GM12878 (cell line): ENCODE results near the gene ADAMTSL5. TPM values are rescaled to one million over a fixed set of nuclear protein-coding genes. Genes with fewer than 3 reads are reported as not detected.

ENCODE experiments used
- ATAC-seq: fragments of 200-7000 bp; cut with Tn5 transposase; 3 replicates; pipeline ENCODE4 v1.9.1; 2020; ENCODE audit warnings: mild to moderate bottlenecking, moderate library complexity
- BruUV-seq: library from RNA; stranded (reverse); fragments of 400-500 nt; replicated peaks from 2 replicates; lab custom pipeline; 2021; lab: Mats Ljungman, UMichigan
- CTCF ChIA-PET: fragments of 300-600 bp; sonication (Branson Sonifier 250); formaldehyde crosslinking; extraction: SDS; loops from one replicate; lab custom pipeline; 2021; ENCODE audit warnings: inconsistent platforms; lab: Yijun Ruan, JAX
- POLR2A ChIA-PET: fragments of 350-600 bp; formaldehyde crosslinking; extraction: SDS; loops from one replicate; lab custom pipeline; 2021; ENCODE audit warnings: inconsistent platforms; lab: Charles Lee
- RAD21 ChIA-PET: fragments of 300-600 bp; sonication (Branson Sonifier 250); formaldehyde crosslinking; loops from one replicate; lab custom pipeline; 2023; ENCODE audit warnings: antibody characterized with exemption; ENCODE audit not compliant: unreplicated experiment; lab: Charles Lee
- SMC1A ChIA-PET: fragments of 300-600 bp; sonication (Branson Sonifier 250); formaldehyde crosslinking; loops from one replicate; lab custom pipeline; 2023; ENCODE audit not compliant: unreplicated experiment, uncharacterized antibody; lab: Charles Lee
- DNase-seq: peaks from one replicate; pipeline ENCODE4 v3.0.0-alpha.2; 2011; ENCODE audit warnings: low read depth, low spot score
- FAIRE-seq: peaks from 3 replicates; lab custom pipeline; 2011; peaks lifted over from hg19 to GRCh38; lab: Jason Lieb, UNC
- H2AFZ ChIP-seq: 2 replicates; pipeline ENCODE4 v1.6.0; 2011; ENCODE audit warnings: low read depth, low read length, control low read depth; ENCODE audit not compliant: control insufficient read depth
- H3K27ac ChIP-seq: 2 replicates; pipeline ENCODE4 v1.5.1; 2011; ENCODE audit warnings: control low read depth; ENCODE audit not compliant: control insufficient read depth, insufficient read depth
- H3K27me3 ChIP-seq, 2 experiments: replicated peaks in 1 of 2; 2 replicates each; pipeline versions ENCODE4 v1.6.0 to v1.6.1; 2011; ENCODE audit warnings: low read length in 1 of 2; ENCODE audit not compliant: control insufficient read depth in 2 of 2, insufficient read depth in 2 of 2
- H3K36me3 ChIP-seq, 2 experiments: 2 replicates each; pipeline ENCODE4 v1.5.1; 2011; ENCODE audit warnings: low read length in 1 of 2; ENCODE audit not compliant: control insufficient read depth in 2 of 2, insufficient read depth in 2 of 2
- H3K4me1 ChIP-seq: 2 replicates; pipeline ENCODE4 v1.6.1; 2011; ENCODE audit warnings: mild to moderate bottlenecking, low read length, moderate library complexity, mixed read lengths; ENCODE audit not compliant: control insufficient read depth, insufficient read depth
- H3K4me2 ChIP-seq: 2 replicates; pipeline ENCODE4 v1.6.0; 2011; ENCODE audit warnings: control low read depth; ENCODE audit not compliant: control insufficient read depth, insufficient read depth
- H3K4me3 ChIP-seq: fragments of 200-600 bp; sonication (generic); 2 replicates; pipeline ENCODE4 v1.5.1; 2016
- H3K79me2 ChIP-seq: 2 replicates; pipeline ENCODE4 v1.6.0; 2011; ENCODE audit warnings: low read length; ENCODE audit not compliant: control insufficient read depth, insufficient read depth
- H3K9ac ChIP-seq: 2 replicates; pipeline ENCODE4 v1.8.0; 2011; ENCODE audit warnings: low read length, control low read depth, mixed read lengths; ENCODE audit not compliant: control insufficient read depth, insufficient read depth
- H3K9me3 ChIP-seq: replicated peaks from 3 replicates; pipeline ENCODE4 v1.5.1; 2011; ENCODE audit warnings: mild to moderate bottlenecking, low read length; ENCODE audit not compliant: control insufficient read depth, insufficient read depth
- H4K20me1 ChIP-seq: 2 replicates; pipeline ENCODE4 v1.6.0; 2011; ENCODE audit not compliant: control insufficient read depth, insufficient read depth
- CREB1 ChIP-seq: IDR thresholded peaks from 2 replicates; pipeline ENCODE4 v1.6.1; 2012; ENCODE audit warnings: low read depth, mild to moderate bottlenecking, inconsistent platforms
- HDAC6 ChIP-seq: fragments of 200-600 bp; sonication (generic); IDR thresholded peaks from one replicate; pipeline ENCODE4 v1.8.0; 2017; ENCODE audit warnings: antibody characterized with exemption; ENCODE audit not compliant: unreplicated experiment
- IKZF2 ChIP-seq, 2 experiments: fragments of 450-650 bp; IDR thresholded peaks; 2 replicates each; pipeline ENCODE4 v1.6.1; 2017; ENCODE audit warnings: mild to moderate bottlenecking in 2 of 2, moderate library complexity in 2 of 2
- KLF5 ChIP-seq: fragments of 450-650 bp; IDR thresholded peaks from 2 replicates; pipeline ENCODE4 v1.6.1; 2014; ENCODE audit warnings: mild to moderate bottlenecking; ENCODE audit not compliant: partially characterized antibody
- MXI1 ChIP-seq: fragments of 150-350 bp; IDR thresholded peaks from 2 replicates; pipeline ENCODE4 v1.6.1; 2011; ENCODE audit warnings: low read depth, mild to moderate bottlenecking, inconsistent platforms, low read length, improper control_type of control experiment
- NFYB ChIP-seq: IDR thresholded peaks from 2 replicates; pipeline ENCODE4 v1.6.1; 2011; ENCODE audit warnings: low read depth, mild to moderate bottlenecking, low read length, improper control_type of control experiment, moderate library complexity; ENCODE audit not compliant: insufficient read depth
- PAX8 ChIP-seq: fragments of 450-650 bp; IDR thresholded peaks from 2 replicates; pipeline ENCODE4 v1.6.1; 2017; ENCODE audit warnings: mild to moderate bottlenecking, moderate library complexity
- RAD51 ChIP-seq: fragments of 450-650 bp; IDR thresholded peaks from 2 replicates; pipeline ENCODE4 v1.6.1; 2016; ENCODE audit warnings: moderate library complexity, mild to moderate bottlenecking, inconsistent platforms
- RBBP5 ChIP-seq: fragments of 200-600 bp; sonication (generic); conservative IDR thresholded peaks from 2 replicates; pipeline ENCODE4 v1.6.1; 2016
- SMC3 ChIP-seq: IDR thresholded peaks from 2 replicates; pipeline ENCODE4 v1.6.1; 2011; ENCODE audit warnings: low read length, improper control_type of control experiment, borderline replicate concordance
- SPI1 ChIP-seq: IDR thresholded peaks from 2 replicates; pipeline ENCODE4 v1.6.1; 2011; ENCODE audit warnings: low read depth, mild to moderate bottlenecking, low read length, moderate library complexity, borderline replicate concordance; ENCODE audit not compliant: insufficient read depth
- WRNIP1 ChIP-seq: IDR thresholded peaks from 2 replicates; pipeline ENCODE4 v1.6.1; 2011; ENCODE audit warnings: low read depth, low read length, improper control_type of control experiment, borderline replicate concordance
- YBX1 ChIP-seq: fragments of 450-650 bp; IDR thresholded peaks from 2 replicates; pipeline ENCODE4 v1.6.1; 2016; ENCODE audit warnings: antibody characterized with exemption
- ZNF217 ChIP-seq: fragments of 450-650 bp; IDR thresholded peaks from 2 replicates; pipeline ENCODE4 v1.6.1; 2017; ENCODE audit warnings: antibody characterized with exemption, mild to moderate bottlenecking
- WGBS: methylation state at CpG from one replicate; pipeline ENCODE4 v1.1.6; 2016; ENCODE audit warnings: low lambda C conversion rate; ENCODE audit not compliant: insufficient replicate concordance, insufficient coverage; ENCODE audit errors: missing lambda C conversion rate; 5-methylcytosine and 5-hydroxymethylcytosine counted together
- in situ Hi-C: fragments of 300-500 bp; cut with MboI; formaldehyde crosslinking; loops from 9 replicates; pipeline ENCODE4 v1.14.3; 2018; ENCODE audit warnings: mixed read lengths
- intact Hi-C: fragments of 100-400 bp; cut with micrococcal nuclease; formaldehyde crosslinking; loops from one replicate; pipeline ENCODE4 v1.14.2; 2022; ENCODE audit not compliant: unreplicated experiment
- polyA plus RNA-seq, 11 experiments: library from polyadenylated mRNA; depleted of rRNA in 4 of 11; unstranded in 6 of 11; stranded (reverse) in 5 of 11; fragments of >200 nt; fragmentation: Nextera tagmentation in 4 of 11; fragmentation: Illumina TruSeq in 1 of 11; extraction: Ambion mirVana in 4 of 11; extraction: Trizol in 1 of 11; gene quantifications; 1 replicate in 1 of 11; 2 replicates in 10 of 11; pipeline versions ENCODE4 v1.2.1 to v1.2.3, GENCODE V29; 2011 to 2016; ENCODE audit warnings: inconsistent platforms in 2 of 11, missing spikeins in 2 of 11, low read depth in 1 of 11
- total RNA-seq, 4 experiments: library from RNA; depleted of rRNA in 3 of 4; stranded (reverse); fragments of >200 nt in 3 of 4; fragmentation: Illumina TruSeq in 1 of 4; extraction: Trizol in 1 of 4; gene quantifications; 2 replicates each; pipeline versions ENCODE4 v1.2.1 to v1.2.3, GENCODE V29; 2013 to 2021
- TF ChIP-seq, protein P1 (sequence below), 3 experiments: IDR thresholded peaks in 2 of 3; conservative IDR thresholded peaks in 1 of 3; 2 replicates each; pipeline ENCODE4 v1.5.1; 2011; ENCODE audit warnings: low read depth in 3 of 3, low read length in 3 of 3, mild to moderate bottlenecking in 3 of 3, control low read depth in 2 of 3, moderate library complexity in 2 of 3, inconsistent platforms in 1 of 3, mixed read lengths in 1 of 3; ENCODE audit not compliant: control insufficient read depth in 2 of 3, insufficient read depth in 1 of 3; ENCODE audit errors: extremely low read depth in 1 of 3

ADAMTSL5 gene
- total and polyA plus RNA-seq, 10 of the 15 experiments (the other 5 are each of a cell fraction or from before 2014, with no cell fraction given): 0.04 to 0.83 (median 0.32) TPM; not detected in 4

DNA sequence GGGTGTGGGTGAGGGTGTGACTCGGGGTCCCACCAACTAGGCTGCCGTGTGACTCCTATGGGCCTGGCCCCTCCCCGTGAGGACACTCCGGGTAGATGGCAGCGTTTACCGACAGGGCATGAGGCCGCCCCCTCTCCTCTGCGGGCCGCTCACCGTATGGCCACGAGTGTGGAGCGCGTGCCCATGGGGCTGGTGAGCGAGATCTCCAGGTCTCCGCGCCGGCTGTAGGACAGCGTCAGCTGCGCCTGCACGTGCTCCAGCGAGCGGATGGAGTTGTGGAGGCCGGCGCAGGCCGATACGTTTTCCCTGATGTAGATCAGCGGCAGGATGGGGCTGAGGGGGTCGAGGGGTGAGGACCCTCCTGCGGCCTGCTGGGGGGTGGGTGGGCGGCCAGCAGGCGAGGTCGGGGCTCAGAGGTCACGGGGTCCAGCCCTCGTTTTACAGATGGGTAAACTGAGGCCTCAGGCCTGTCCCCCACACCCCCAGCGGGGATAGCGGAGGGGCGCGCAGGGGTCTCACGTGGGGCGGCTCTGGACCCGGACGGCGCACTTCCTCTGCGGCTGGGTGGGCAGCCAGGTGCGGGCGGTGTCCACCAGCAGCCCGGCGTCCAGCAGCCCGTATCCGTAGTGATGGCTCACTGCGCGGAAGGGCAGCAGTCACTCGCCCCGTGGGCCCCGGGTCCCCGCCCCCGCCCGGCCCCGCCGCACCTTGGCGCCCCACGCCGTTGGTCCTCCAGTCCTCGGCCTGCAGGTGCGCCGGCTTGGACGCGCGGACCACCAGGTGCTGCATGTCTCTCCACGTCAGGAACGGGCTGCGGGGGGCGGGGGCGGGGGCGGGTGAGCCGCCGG lies 29.5 kb downstream of the ADAMTSL5 start:
- WGBS: 92% methylated on average over 29 of the region's 77 CpGs
- in situ Hi-C loops (no loop called here), intact Hi-C loops (no loop called here)
- SMC1A ChIA-PET: no interaction called here
- Histone ChIP-seq H3K4me2 (no peak overlapping the region), H3K4me3 (no peak overlapping the region), H3K27me3 (no peaks in the 10 kb centered on the region), H3K27ac (no peak overlapping the region), H4K20me1 (no peaks in the 10 kb centered on the region), H3K79me2 (peaks cover 6% of the 10 kb centered on the region), H3K9me3 (no peaks in the 10 kb centered on the region), H3K36me3 (no peaks in the 10 kb centered on the region)
- FAIRE-seq (no peak), DNase-seq (no peak), ATAC-seq (no peak)
- POLR2A ChIA-PET: no interaction called here
- no TSS peak for BruUV-seq
- CTCF ChIA-PET: no interaction called here
- RAD21 ChIA-PET: no interaction called here
- TF ChIP-seq YBX1 (no peak), RBBP5 (no peak), PAX8 (no peak), MXI1 (no peak), NFYB (no peak), CREB1 (no peak), ZNF217 (no peak), HDAC6 (no peak), KLF5 (no peak), WRNIP1 (no peak), IKZF2 (IDR thresholded peaks at IDR 0.05) (no peak), RAD51 (no peak), SPI1 (no peak), SMC3 (no peak)
- TF ChIP-seq, protein P1, sequence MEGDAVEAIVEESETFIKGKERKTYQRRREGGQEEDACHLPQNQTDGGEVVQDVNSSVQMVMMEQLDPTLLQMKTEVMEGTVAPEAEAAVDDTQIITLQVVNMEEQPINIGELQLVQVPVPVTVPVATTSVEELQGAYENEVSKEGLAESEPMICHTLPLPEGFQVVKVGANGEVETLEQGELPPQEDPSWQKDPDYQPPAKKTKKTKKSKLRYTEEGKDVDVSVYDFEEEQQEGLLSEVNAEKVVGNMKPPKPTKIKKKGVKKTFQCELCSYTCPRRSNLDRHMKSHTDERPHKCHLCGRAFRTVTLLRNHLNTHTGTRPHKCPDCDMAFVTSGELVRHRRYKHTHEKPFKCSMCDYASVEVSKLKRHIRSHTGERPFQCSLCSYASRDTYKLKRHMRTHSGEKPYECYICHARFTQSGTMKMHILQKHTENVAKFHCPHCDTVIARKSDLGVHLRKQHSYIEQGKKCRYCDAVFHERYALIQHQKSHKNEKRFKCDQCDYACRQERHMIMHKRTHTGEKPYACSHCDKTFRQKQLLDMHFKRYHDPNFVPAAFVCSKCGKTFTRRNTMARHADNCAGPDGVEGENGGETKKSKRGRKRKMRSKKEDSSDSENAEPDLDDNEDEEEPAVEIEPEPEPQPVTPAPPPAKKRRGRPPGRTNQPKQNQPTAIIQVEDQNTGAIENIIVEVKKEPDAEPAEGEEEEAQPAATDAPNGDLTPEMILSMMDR (IDR thresholded peaks at IDR 0.05 in 2 of 3, conservative IDR thresholded peaks at IDR 0.05 in 1 of 3; ENCODE audit: control insufficient read depth in 2 of 3, extremely low read depth in 1 of 3, insufficient read depth in 1 of 3, low read depth in 3 of 3, low read length in 3 of 3): no peak
- TF ChIP-seq, all 136 proteins: peak for 0
- no peak overlapping the region for H2AFZ ChIP-seq
- H3K9ac ChIP-seq: no peak overlapping the region
- no peaks in the 10 kb centered on the region for H3K4me1 ChIP-seq
